Panc1 (cell line): ENCODE measurements around the gene GGCX.

ENCODE experiments used
- CTCF ChIP-seq: fragments of 450-650 bp; IDR thresholded peaks from 2 replicates; pipeline ENCODE4 v1.5.1; 2017; ENCODE audit warnings: mild to moderate bottlenecking
- POLR2AphosphoS5 ChIP-seq: IDR thresholded peaks from 2 replicates; pipeline ENCODE4 v1.6.1; 2012; ENCODE audit warnings: mild to moderate bottlenecking, low read depth, low read length, moderate library complexity
- SIN3A ChIP-seq: IDR thresholded peaks from 2 replicates; pipeline ENCODE4 v1.6.1; 2012; ENCODE audit warnings: low read depth, mild to moderate bottlenecking, low read length, moderate library complexity, borderline replicate concordance; ENCODE audit not compliant: insufficient read depth

DNA sequence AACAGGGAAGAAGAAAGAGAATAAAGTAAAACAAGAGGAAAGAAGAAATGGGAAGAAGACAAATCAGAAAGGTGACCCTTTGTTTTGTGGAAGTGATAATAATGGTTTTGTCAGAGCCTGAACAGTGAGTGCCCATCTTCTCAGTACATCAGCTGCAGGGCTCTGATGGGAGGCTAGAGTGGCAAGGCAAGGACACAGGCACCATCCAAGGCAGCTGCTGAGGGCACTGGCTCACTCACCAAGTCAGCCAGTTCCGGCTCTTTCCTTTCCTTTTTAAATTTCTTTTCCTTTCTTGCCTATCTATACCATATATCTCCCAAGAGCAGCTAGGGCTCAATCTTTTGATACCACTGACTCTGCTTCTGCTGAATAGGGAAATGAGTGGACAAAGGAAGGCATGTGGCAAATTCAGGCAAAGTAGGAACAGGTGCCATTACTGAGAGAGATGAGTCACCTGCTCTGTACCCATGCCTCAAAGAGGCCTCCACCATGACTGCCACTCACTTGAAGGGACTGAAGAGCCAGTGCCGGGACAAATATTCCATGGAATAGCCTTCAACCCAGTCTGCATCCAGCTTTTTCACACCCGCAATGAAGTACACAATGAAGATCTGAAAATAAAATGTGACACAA is 6.2 kb downstream of the GGCX start:
- no peak for TF ChIP-seq POLR2AphosphoS5
- no peak for TF ChIP-seq CTCF
- no peak for TF ChIP-seq SIN3A
